ENCODE data around the gene EIF4E2.
"Not testable (repeated sequence)": the region's sequence is repeated elsewhere in the genome, so short reads cannot be mapped to it uniquely, and the experiment has no call there.

The EIF4E2 gene

GRCh38 chr2:232526372-232526941 lies 24.0 kb upstream of the EIF4E2 start:
- H3K9me3 Mint-ChIP-seq: no peaks in the 10 kb centered on the region
- CTCF ChIA-PET: no interaction called here
- DNase-seq: no peak
- H3K27ac Mint-ChIP-seq: no peak overlapping the region
- peaks cover 79% of the 10 kb centered on the region for H3K27me3 Mint-ChIP-seq
- peaks cover 22% of the 10 kb centered on the region for H3K4me1 Mint-ChIP-seq
- no peak overlapping the region for H3K4me3 Mint-ChIP-seq
- no peaks in the 10 kb centered on the region for H3K36me3 Mint-ChIP-seq

GRCh38 chr2:232527905-232528470 lies 22.5 kb upstream of the EIF4E2 start:
- H3K36me3 Mint-ChIP-seq: no peaks in the 10 kb centered on the region
- no peak overlapping the region for H3K27ac Mint-ChIP-seq
- DNase-seq: no peak
- CTCF ChIA-PET: no interaction called here
- peaks cover 22% of the 10 kb centered on the region for H3K4me1 Mint-ChIP-seq
- H3K9me3 Mint-ChIP-seq: no peaks in the 10 kb centered on the region
- H3K27me3 Mint-ChIP-seq: peaks cover 70% of the 10 kb centered on the region
- no peak overlapping the region for H3K4me3 Mint-ChIP-seq

GRCh38 chr2:232528746-232529460 lies 21.6 kb upstream of the EIF4E2 start:
- peak; percentile 33 for DNase-seq
- peaks cover 19% of the 10 kb centered on the region for H3K4me1 Mint-ChIP-seq
- no peaks in the 10 kb centered on the region for H3K36me3 Mint-ChIP-seq
- H3K27me3 Mint-ChIP-seq: peaks cover 64% of the 10 kb centered on the region
- H3K9me3 Mint-ChIP-seq: no peaks in the 10 kb centered on the region
- CTCF ChIA-PET: no interaction called here
- no peak overlapping the region for H3K4me3 Mint-ChIP-seq
- H3K27ac Mint-ChIP-seq: no peak overlapping the region

GRCh38 chr2:232529806-232530547 lies 20.5 kb upstream of the EIF4E2 start:
- Mint-ChIP-seq H3K4me1 (peaks cover 14% of the 10 kb centered on the region), H3K36me3 (no peaks in the 10 kb centered on the region), H3K4me3 (no peak overlapping the region), H3K27me3 (peaks cover 60% of the 10 kb centered on the region), H3K27ac (no peak overlapping the region), H3K9me3 (no peaks in the 10 kb centered on the region)
- no peak for DNase-seq
- CTCF ChIA-PET: no interaction called here

GRCh38 chr2:232530626-232531260 lies 19.7 kb upstream of the EIF4E2 start:
- no peaks in the 10 kb centered on the region for H3K36me3 Mint-ChIP-seq
- H3K4me1 Mint-ChIP-seq: peaks cover 14% of the 10 kb centered on the region
- no peaks in the 10 kb centered on the region for H3K9me3 Mint-ChIP-seq
- no peak for DNase-seq
- no peak overlapping the region for H3K27ac Mint-ChIP-seq
- peaks cover 60% of the 10 kb centered on the region for H3K27me3 Mint-ChIP-seq
- CTCF ChIA-PET: interaction anchor here (0.6 kb wide), 1 partner anchor 11 kb away, joined by 3 read pairs; no protein-coding TSS in a partner anchor
- no peak overlapping the region for H3K4me3 Mint-ChIP-seq

- no peak overlapping the region for H3K27ac Mint-ChIP-seq
- CTCF ChIA-PET: no interaction called here
- no peaks in the 10 kb centered on the region for H3K36me3 Mint-ChIP-seq
- H3K4me3 Mint-ChIP-seq: no peak overlapping the region
- no peak for DNase-seq
- peaks cover 5% of the 10 kb centered on the region for H3K9me3 Mint-ChIP-seq
- peaks cover 14% of the 10 kb centered on the region for H3K4me1 Mint-ChIP-seq
- H3K27me3 Mint-ChIP-seq: peaks cover 50% of the 10 kb centered on the region
Measured at GRCh38 chr2:232532419-232532818, 18.1 kb upstream of the EIF4E2 start.

- peaks cover 50% of the 10 kb centered on the region for H3K27me3 Mint-ChIP-seq
- H3K4me3 Mint-ChIP-seq, CTCF ChIA-PET, H3K9me3 Mint-ChIP-seq, H3K36me3 Mint-ChIP-seq, H3K27ac Mint-ChIP-seq, DNase-seq: not testable (repeated sequence)
- H3K4me1 Mint-ChIP-seq: peaks cover 14% of the 10 kb centered on the region
Measured at GRCh38 chr2:232532821-232533220, 17.7 kb upstream of the EIF4E2 start.

GRCh38 chr2:232533944-232534710 lies 16.4 kb upstream of the EIF4E2 start:
- Mint-ChIP-seq H3K27me3 (peaks cover 50% of the 10 kb centered on the region), H3K4me1 (peaks cover 8% of the 10 kb centered on the region), H3K9me3 (peaks cover 5% of the 10 kb centered on the region), H3K36me3 (no peaks in the 10 kb centered on the region), H3K4me3 (no peak overlapping the region), H3K27ac (no peak overlapping the region)
- CTCF ChIA-PET: no interaction called here
- no peak for DNase-seq

- CTCF ChIA-PET: no interaction called here
- Mint-ChIP-seq H3K36me3 (no peaks in the 10 kb centered on the region), H3K4me1 (peaks cover 5% of the 10 kb centered on the region), H3K27me3 (peaks cover 57% of the 10 kb centered on the region), H3K27ac (no peak overlapping the region), H3K4me3 (no peak overlapping the region), H3K9me3 (peaks cover 5% of the 10 kb centered on the region)
- DNase-seq: no peak
Measured at GRCh38 chr2:232534940-232535651, 15.4 kb upstream of the EIF4E2 start.

- H3K4me1 Mint-ChIP-seq: peaks cover 5% of the 10 kb centered on the region
- CTCF ChIA-PET: no interaction called here
- peaks cover 5% of the 10 kb centered on the region for H3K9me3 Mint-ChIP-seq
- H3K36me3 Mint-ChIP-seq: no peaks in the 10 kb centered on the region
- peaks cover 59% of the 10 kb centered on the region for H3K27me3 Mint-ChIP-seq
- H3K4me3 Mint-ChIP-seq: no peak overlapping the region
- DNase-seq: no peak
- no peak overlapping the region for H3K27ac Mint-ChIP-seq
Measured at GRCh38 chr2:232535761-232536530, 14.5 kb upstream of the EIF4E2 start.

GRCh38 chr2:232537079-232537478 lies 13.4 kb upstream of the EIF4E2 start:
- Mint-ChIP-seq H3K4me1 (peaks cover 5% of the 10 kb centered on the region), H3K9me3 (peaks cover 5% of the 10 kb centered on the region), H3K27me3 (peaks cover 59% of the 10 kb centered on the region), H3K4me3 (no peak overlapping the region), H3K36me3 (no peaks in the 10 kb centered on the region), H3K27ac (no peak overlapping the region)
- no peak for DNase-seq
- CTCF ChIA-PET: interaction anchor here (1.2 kb wide), 1 partner anchor 9 kb away, joined by 3 read pairs; no protein-coding TSS in a partner anchor

- no peak for DNase-seq
- peaks cover 5% of the 10 kb centered on the region for H3K4me1 Mint-ChIP-seq
- H3K27me3 Mint-ChIP-seq: peaks cover 59% of the 10 kb centered on the region
- H3K9me3 Mint-ChIP-seq: peaks cover 5% of the 10 kb centered on the region
- CTCF ChIA-PET: interaction anchor here (1.2 kb wide), 1 partner anchor 8 kb away, joined by 3 read pairs; no protein-coding TSS in a partner anchor
- no peaks in the 10 kb centered on the region for H3K36me3 Mint-ChIP-seq
- no peak overlapping the region for H3K27ac Mint-ChIP-seq
- no peak overlapping the region for H3K4me3 Mint-ChIP-seq
Measured at GRCh38 chr2:232537499-232537898, 13.0 kb upstream of the EIF4E2 start.

- peaks cover 5% of the 10 kb centered on the region for H3K9me3 Mint-ChIP-seq
- no peak overlapping the region for H3K4me3 Mint-ChIP-seq
- peaks cover 53% of the 10 kb centered on the region for H3K27me3 Mint-ChIP-seq
- H3K27ac Mint-ChIP-seq: no peak overlapping the region
- CTCF ChIA-PET: no interaction called here
- DNase-seq: no peak
- H3K36me3 Mint-ChIP-seq: no peaks in the 10 kb centered on the region
- H3K4me1 Mint-ChIP-seq: peaks cover 5% of the 10 kb centered on the region
Measured at GRCh38 chr2:232538671-232539070, 11.8 kb upstream of the EIF4E2 start.
